ENCODE measurements around the gene AMHR2.

GRCh38 chr12:53381731-53382630 lies 41.7 kb upstream of the AMHR2 start:
- TF ChIP-seq, protein P1, sequence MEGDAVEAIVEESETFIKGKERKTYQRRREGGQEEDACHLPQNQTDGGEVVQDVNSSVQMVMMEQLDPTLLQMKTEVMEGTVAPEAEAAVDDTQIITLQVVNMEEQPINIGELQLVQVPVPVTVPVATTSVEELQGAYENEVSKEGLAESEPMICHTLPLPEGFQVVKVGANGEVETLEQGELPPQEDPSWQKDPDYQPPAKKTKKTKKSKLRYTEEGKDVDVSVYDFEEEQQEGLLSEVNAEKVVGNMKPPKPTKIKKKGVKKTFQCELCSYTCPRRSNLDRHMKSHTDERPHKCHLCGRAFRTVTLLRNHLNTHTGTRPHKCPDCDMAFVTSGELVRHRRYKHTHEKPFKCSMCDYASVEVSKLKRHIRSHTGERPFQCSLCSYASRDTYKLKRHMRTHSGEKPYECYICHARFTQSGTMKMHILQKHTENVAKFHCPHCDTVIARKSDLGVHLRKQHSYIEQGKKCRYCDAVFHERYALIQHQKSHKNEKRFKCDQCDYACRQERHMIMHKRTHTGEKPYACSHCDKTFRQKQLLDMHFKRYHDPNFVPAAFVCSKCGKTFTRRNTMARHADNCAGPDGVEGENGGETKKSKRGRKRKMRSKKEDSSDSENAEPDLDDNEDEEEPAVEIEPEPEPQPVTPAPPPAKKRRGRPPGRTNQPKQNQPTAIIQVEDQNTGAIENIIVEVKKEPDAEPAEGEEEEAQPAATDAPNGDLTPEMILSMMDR (optimal IDR thresholded peaks at IDR 0.05 in 1 of 3, IDR thresholded peaks at IDR 0.05 in 1 of 3, conservative IDR thresholded peaks at IDR 0.05 in 1 of 3; ENCODE audit: extremely low read depth in 1 of 3, insufficient read depth in 2 of 3, low read length in 3 of 3): peak; percentile 52 to 77 (median 73)
- no peak for TF ChIP-seq EZH2 (IDR thresholded peaks at IDR 0.05; ENCODE audit: low read length)

Measured in keratinocyte (primary cell).